Caco-2 (cell line): ENCODE results near the gene ATF7IP. TPM values are rescaled to one million over a fixed set of nuclear protein-coding genes. Genes with fewer than 3 reads are reported as not detected.

Source experiments
- BruUV-seq: library from RNA; stranded (reverse); fragments of 400-500 nt; replicated peaks from 2 replicates; lab custom pipeline; 2021; lab: Mats Ljungman, UMichigan
- CTCF ChIA-PET: fragments of 300-600 bp; sonication (Branson Sonifier 250); formaldehyde crosslinking; loops from one replicate; lab custom pipeline; 2022; ENCODE audit warnings: antibody characterized with exemption; lab: Charles Lee
- POLR2A ChIA-PET: fragments of 300-600 bp; sonication (Branson Sonifier 250); formaldehyde crosslinking; loops from one replicate; lab custom pipeline; 2022; ENCODE audit warnings: antibody characterized with exemption; lab: Charles Lee
- DNase-seq, 2 experiments: peaks; one replicate each; pipeline versions ENCODE4 v3.0.0 to v3.0.0-alpha.2; 2020 to 2022
- H3K27me3 ChIP-seq: replicated peaks from 2 replicates; pipeline ENCODE4 v1.6.0; 2011; ENCODE audit warnings: low read length; ENCODE audit not compliant: control insufficient read depth, insufficient read depth
- H3K36me3 ChIP-seq: 2 replicates; pipeline ENCODE4 v1.5.1; 2011; ENCODE audit warnings: low read length; ENCODE audit not compliant: control insufficient read depth, insufficient read depth
- H3K4me1 ChIP-seq: fragments of 250-450 bp; sonication (Bioruptor Pico); 2 replicates; pipeline ENCODE4 v1.5.1; 2020; ENCODE audit warnings: mild to moderate bottlenecking
- H3K4me3 ChIP-seq: 2 replicates; pipeline ENCODE4 v1.5.1; 2011; ENCODE audit warnings: low read depth, mild to moderate bottlenecking, control low read depth, low read length
- H3K9me3 ChIP-seq: fragments of 250-450 bp; sonication (Bioruptor Pico); 2 replicates; pipeline ENCODE4 v1.5.1; 2020; ENCODE audit warnings: mild to moderate bottlenecking, moderate library complexity
- H3K27ac Mint-ChIP-seq: one replicate; pipeline ENCODE4 v1.8.0; 2022; ENCODE audit warnings: mixed read lengths; ENCODE audit not compliant: unreplicated experiment
- H3K27me3 Mint-ChIP-seq: one replicate; pipeline ENCODE4 v1.8.0; 2022; ENCODE audit warnings: mixed read lengths; ENCODE audit not compliant: insufficient read depth, unreplicated experiment
- H3K36me3 Mint-ChIP-seq: one replicate; pipeline ENCODE4 v1.8.0; 2022; ENCODE audit warnings: mild to moderate bottlenecking, mixed read lengths; ENCODE audit not compliant: insufficient read depth, unreplicated experiment
- H3K4me1 Mint-ChIP-seq: one replicate; pipeline ENCODE4 v1.8.0; 2022; ENCODE audit warnings: low read depth, mixed read lengths; ENCODE audit not compliant: unreplicated experiment
- H3K4me3 Mint-ChIP-seq: one replicate; pipeline ENCODE4 v1.8.0; 2022; ENCODE audit warnings: mild to moderate bottlenecking, moderate library complexity, mixed read lengths; ENCODE audit not compliant: unreplicated experiment
- H3K9me3 Mint-ChIP-seq: one replicate; pipeline ENCODE4 v1.8.0; 2022; ENCODE audit warnings: mixed read lengths; ENCODE audit not compliant: unreplicated experiment
- intact Hi-C: fragments of 100-400 bp; cut with micrococcal nuclease; formaldehyde crosslinking; loops from one replicate; pipeline ENCODE4 v1.10.0; 2022; ENCODE audit not compliant: unreplicated experiment
- total RNA-seq: library from RNA; stranded (reverse); gene quantifications from 2 replicates; pipeline ENCODE4 v1.2.3, GENCODE V29; 2022
- TF ChIP-seq, protein P1 (sequence below), 2 experiments: fragments of 200-600 bp in 1 of 2; IDR thresholded peaks; 1 replicate in 1 of 2; 2 replicates in 1 of 2; pipeline versions ENCODE4 v1.5.1 to v1.8.0; 2011 to 2022; ENCODE audit warnings: antibody characterized with exemption in 1 of 2, control low read depth in 1 of 2, inconsistent platforms in 1 of 2, low read depth in 1 of 2, low read length in 1 of 2, mild to moderate bottlenecking in 1 of 2, moderate library complexity in 1 of 2; ENCODE audit not compliant: insufficient read depth in 1 of 2, severe bottlenecking in 1 of 2, unreplicated experiment in 1 of 2

Gene ATF7IP
- total RNA-seq, 1 experiment from 2014 or later = 107 TPM

DNA sequence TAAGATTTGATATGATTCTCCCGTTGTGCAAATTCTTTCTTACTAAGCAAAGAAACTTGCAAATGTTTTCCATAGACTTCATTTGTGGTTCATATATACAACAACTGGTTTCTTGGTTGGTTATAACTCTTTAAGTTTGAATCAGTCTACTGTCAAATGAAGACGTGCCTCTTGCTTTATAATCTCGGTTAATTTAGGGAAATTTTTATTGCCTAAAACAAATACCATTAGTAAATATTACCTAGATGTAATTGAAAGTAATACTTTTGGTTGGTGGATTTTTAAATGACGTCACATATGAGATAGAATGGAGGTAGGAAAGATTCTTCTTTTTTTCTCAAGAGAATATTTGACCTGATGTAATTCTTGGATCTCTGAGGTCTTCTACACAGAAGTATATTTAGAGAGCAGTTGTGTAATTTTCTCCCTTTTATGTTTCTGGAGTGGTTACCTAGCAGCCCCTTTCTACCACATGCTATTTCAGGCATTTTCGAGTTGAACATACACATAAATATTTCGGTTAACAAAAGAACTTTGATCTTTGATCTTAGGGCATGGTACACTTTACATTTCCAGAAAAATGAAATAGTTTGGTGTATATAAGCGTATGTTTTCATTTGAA, 1.7 kb downstream of the ATF7IP start:
- Mint-ChIP-seq H3K27ac (peak overlapping the region; percentile 69), H3K4me1 (peaks cover 22% of the 10 kb centered on the region), H3K36me3 (peaks cover 25% of the 10 kb centered on the region), H3K27me3 (no peaks in the 10 kb centered on the region), H3K9me3 (peaks cover 15% of the 10 kb centered on the region), H3K4me3 (peak overlapping the region; percentile 73)
- H3K9me3 ChIP-seq = peaks cover 10% of the 10 kb centered on the region; the same call in 1 of the 2 replicates
- H3K4me1 ChIP-seq = peaks cover 11% of the 10 kb centered on the region
- intact Hi-C loops = loop anchor here (2.0 to 5.0 kb wide), 4 partner anchors 50 to 145 kb away; no protein-coding TSS in a partner anchor
- TF ChIP-seq, protein P1, sequence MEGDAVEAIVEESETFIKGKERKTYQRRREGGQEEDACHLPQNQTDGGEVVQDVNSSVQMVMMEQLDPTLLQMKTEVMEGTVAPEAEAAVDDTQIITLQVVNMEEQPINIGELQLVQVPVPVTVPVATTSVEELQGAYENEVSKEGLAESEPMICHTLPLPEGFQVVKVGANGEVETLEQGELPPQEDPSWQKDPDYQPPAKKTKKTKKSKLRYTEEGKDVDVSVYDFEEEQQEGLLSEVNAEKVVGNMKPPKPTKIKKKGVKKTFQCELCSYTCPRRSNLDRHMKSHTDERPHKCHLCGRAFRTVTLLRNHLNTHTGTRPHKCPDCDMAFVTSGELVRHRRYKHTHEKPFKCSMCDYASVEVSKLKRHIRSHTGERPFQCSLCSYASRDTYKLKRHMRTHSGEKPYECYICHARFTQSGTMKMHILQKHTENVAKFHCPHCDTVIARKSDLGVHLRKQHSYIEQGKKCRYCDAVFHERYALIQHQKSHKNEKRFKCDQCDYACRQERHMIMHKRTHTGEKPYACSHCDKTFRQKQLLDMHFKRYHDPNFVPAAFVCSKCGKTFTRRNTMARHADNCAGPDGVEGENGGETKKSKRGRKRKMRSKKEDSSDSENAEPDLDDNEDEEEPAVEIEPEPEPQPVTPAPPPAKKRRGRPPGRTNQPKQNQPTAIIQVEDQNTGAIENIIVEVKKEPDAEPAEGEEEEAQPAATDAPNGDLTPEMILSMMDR (IDR thresholded peaks at IDR 0.05; ENCODE audit: insufficient read depth in 1 of 2, low read depth in 1 of 2, low read length in 1 of 2, severe bottlenecking in 1 of 2, unreplicated experiment in 1 of 2) = no peak
- H3K27me3 ChIP-seq = no peaks in the 10 kb centered on the region
- BruUV-seq = no TSS peak
- CTCF ChIA-PET = no interaction called here
- no peaks in the 10 kb centered on the region for H3K36me3 ChIP-seq
- peak in 1 of 2 experiments; percentile 50 for DNase-seq
- peak overlapping the region; percentile 76; the same call in 1 of the 2 replicates for H3K4me3 ChIP-seq
- POLR2A ChIA-PET = no interaction called here

DNA sequence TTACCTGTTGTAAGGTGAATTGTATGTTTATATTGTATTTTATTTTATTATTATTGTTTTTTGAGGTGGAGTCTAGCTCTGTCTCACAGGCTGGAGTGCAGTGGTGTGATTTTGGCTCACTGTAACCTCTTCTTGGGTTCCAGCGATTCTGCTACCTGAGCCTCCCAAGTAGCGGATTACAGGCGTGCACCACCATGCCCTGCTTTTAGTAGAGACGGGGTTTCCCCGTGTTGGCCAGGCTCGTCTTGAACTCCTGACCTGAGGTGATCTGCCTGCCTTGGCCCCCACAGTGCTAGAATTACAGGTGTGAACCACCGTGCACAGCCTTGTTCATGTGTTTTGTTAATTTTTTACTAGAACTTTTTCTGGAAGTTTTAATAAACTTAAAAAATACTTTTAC, 3.8 kb downstream of the ATF7IP start:
- Mint-ChIP-seq H3K4me3 (no peak overlapping the region), H3K9me3 (peaks cover 25% of the 10 kb centered on the region), H3K4me1 (peaks cover 22% of the 10 kb centered on the region), H3K27me3 (no peaks in the 10 kb centered on the region), H3K36me3 (peaks cover 25% of the 10 kb centered on the region), H3K27ac (no peak overlapping the region)
- Histone ChIP-seq H3K36me3 (no peaks in the 10 kb centered on the region), H3K27me3 (no peaks in the 10 kb centered on the region), H3K4me1 (peaks cover 11% of the 10 kb centered on the region), H3K4me3 (no peak overlapping the region), H3K9me3 (peaks cover 15% of the 10 kb centered on the region; the same call in 1 of the 2 replicates)
- POLR2A ChIA-PET = no interaction called here
- no peak for DNase-seq
- TF ChIP-seq, protein P1 (IDR thresholded peaks at IDR 0.05; ENCODE audit: insufficient read depth in 1 of 2, low read depth in 1 of 2, low read length in 1 of 2, severe bottlenecking in 1 of 2, unreplicated experiment in 1 of 2) = no peak
- intact Hi-C loops = loop anchor here (5.0 kb wide), 3 partner anchors 112 to 143 kb away; no protein-coding TSS in a partner anchor
- no TSS peak for BruUV-seq
- CTCF ChIA-PET = no interaction called here

DNA sequence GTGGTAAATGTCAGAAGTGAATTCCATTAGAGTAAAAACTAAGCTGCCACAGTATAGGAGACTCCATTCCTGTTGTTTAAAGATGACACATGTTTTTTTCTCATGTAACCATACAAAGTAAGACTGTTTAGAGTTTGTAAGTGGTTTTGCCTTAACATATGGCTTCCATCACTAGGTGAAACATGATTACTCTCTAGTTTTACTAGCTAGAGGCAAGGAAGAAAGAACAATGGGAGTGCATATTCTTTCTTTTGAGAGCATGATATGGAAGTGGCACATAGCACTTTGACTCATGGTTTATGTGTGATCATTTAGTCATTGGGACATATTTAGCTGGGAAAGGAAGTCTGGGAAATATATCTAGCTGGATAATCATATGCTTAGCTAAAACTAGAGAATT, 7.7 kb downstream of the ATF7IP start:
- Mint-ChIP-seq H3K4me3 (no peak overlapping the region), H3K27ac (no peak overlapping the region), H3K4me1 (no peaks in the 10 kb centered on the region), H3K36me3 (peaks cover 20% of the 10 kb centered on the region), H3K27me3 (no peaks in the 10 kb centered on the region), H3K9me3 (peaks cover 15% of the 10 kb centered on the region)
- Histone ChIP-seq H3K9me3 (peaks cover 16% of the 10 kb centered on the region), H3K27me3 (no peaks in the 10 kb centered on the region), H3K36me3 (no peaks in the 10 kb centered on the region), H3K4me3 (no peak overlapping the region), H3K4me1 (no peaks in the 10 kb centered on the region)
- ChIA-PET POLR2A (no interaction called here), CTCF (no interaction called here)
- TF ChIP-seq, protein P1 (IDR thresholded peaks at IDR 0.05; ENCODE audit: insufficient read depth in 1 of 2, low read depth in 1 of 2, low read length in 1 of 2, severe bottlenecking in 1 of 2, unreplicated experiment in 1 of 2) = no peak
- no peak for DNase-seq
- intact Hi-C loops = no loop called here
- no TSS peak for BruUV-seq
